ENCODE data around the gene GIMAP8. TPM values are rescaled to one million over a fixed set of nuclear protein-coding genes. Genes with fewer than 3 reads are reported as not detected.

GIMAP8 gene
- total RNA-seq, 2 donors from 2014 or later: 0.99 to 5.4 TPM

DNA sequence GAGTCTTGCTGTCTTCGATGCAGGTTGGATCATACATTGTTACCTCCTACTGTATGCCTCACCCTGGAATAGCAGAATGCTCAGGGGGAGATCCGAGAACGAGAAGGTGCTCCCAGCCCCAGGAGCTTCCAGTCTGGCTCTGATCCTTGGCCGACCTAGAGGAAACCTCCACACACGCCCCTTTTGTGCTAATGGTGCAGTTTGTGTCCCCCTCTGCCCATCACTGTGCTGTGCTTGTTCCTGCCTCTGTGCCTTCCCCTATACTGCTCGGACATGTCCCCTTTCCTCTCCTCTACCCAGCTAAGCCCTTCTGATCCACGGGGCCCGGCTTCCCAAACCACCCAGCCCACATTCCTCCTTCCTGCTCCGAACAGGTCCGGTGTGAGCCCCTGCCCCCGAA, 38.8 kb upstream of the GIMAP8 start:
- TF ChIP-seq POLR2A (IDR thresholded peaks at IDR 0.05): no peak
- TF ChIP-seq, protein P1, sequence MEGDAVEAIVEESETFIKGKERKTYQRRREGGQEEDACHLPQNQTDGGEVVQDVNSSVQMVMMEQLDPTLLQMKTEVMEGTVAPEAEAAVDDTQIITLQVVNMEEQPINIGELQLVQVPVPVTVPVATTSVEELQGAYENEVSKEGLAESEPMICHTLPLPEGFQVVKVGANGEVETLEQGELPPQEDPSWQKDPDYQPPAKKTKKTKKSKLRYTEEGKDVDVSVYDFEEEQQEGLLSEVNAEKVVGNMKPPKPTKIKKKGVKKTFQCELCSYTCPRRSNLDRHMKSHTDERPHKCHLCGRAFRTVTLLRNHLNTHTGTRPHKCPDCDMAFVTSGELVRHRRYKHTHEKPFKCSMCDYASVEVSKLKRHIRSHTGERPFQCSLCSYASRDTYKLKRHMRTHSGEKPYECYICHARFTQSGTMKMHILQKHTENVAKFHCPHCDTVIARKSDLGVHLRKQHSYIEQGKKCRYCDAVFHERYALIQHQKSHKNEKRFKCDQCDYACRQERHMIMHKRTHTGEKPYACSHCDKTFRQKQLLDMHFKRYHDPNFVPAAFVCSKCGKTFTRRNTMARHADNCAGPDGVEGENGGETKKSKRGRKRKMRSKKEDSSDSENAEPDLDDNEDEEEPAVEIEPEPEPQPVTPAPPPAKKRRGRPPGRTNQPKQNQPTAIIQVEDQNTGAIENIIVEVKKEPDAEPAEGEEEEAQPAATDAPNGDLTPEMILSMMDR (IDR thresholded peaks at IDR 0.05): no peak
- Histone ChIP-seq H3K27ac (no peak overlapping the region), H3K27me3 (no peaks in the 10 kb centered on the region)

GRCh38 chr7:150412016-150412415, 38.4 kb upstream of the GIMAP8 start:
- 88 to 96% methylated on average over 5 to 11 of the region's 11 CpGs for WGBS, 2 donors
- TF ChIP-seq, protein P1 (IDR thresholded peaks at IDR 0.05): no peak
- TF ChIP-seq POLR2A (IDR thresholded peaks at IDR 0.05): no peak
- ATAC-seq (no peak), DNase-seq (no peak)
- Histone ChIP-seq H3K4me3 (no peak overlapping the region), H3K27me3 (no peaks in the 10 kb centered on the region), H3K9me3 (no peaks in the 10 kb centered on the region), H3K27ac (no peak overlapping the region), H3K4me1 (peaks cover 8% of the 10 kb centered on the region), H3K36me3 (replicated peaks in 1 of 2; ENCODE audit: insufficient read depth in 1 of 2, low read depth in 2 of 2) (no peaks in the 10 kb centered on the region)
- intact Hi-C loops (cut with DNase I): no loop called here

More for the DNA sequence above, 38.8 kb upstream of the GIMAP8 start:
- H3K9me3 ChIP-seq: no peaks in the 10 kb centered on the region
- H3K36me3 ChIP-seq (replicated peaks in 1 of 2; ENCODE audit: insufficient read depth in 1 of 2, low read depth in 2 of 2): no peaks in the 10 kb centered on the region
- no peak overlapping the region for H3K4me3 ChIP-seq
- no peak for ATAC-seq
- WGBS, 2 donors: 77 to 86% methylated on average over 9 to 11 of the region's 11 CpGs
- intact Hi-C loops (cut with DNase I): no loop called here
- H3K4me1 ChIP-seq: peaks cover 12% of the 10 kb centered on the region
- DNase-seq: no peak

GRCh38 chr7:150412518-150413488, 37.6 kb upstream of the GIMAP8 start:
- DNase-seq (peak in 1 of 4 donors; percentile 4), ATAC-seq (no peak)
- Histone ChIP-seq H3K27ac (no peak overlapping the region), H3K4me3 (no peak overlapping the region), H3K9me3 (no peaks in the 10 kb centered on the region), H3K36me3 (replicated peaks in 1 of 2; ENCODE audit: insufficient read depth in 1 of 2, low read depth in 2 of 2) (no peaks in the 10 kb centered on the region), H3K4me1 (peaks cover under 1% of the 10 kb centered on the region), H3K27me3 (no peaks in the 10 kb centered on the region)
- intact Hi-C loops (cut with DNase I): no loop called here
- 80 to 85% methylated on average over 27 to 37 of the region's 37 CpGs for WGBS, 2 donors
- TF ChIP-seq, protein P1 (IDR thresholded peaks at IDR 0.05): no peak
- TF ChIP-seq POLR2A (IDR thresholded peaks at IDR 0.05): no peak

DNA sequence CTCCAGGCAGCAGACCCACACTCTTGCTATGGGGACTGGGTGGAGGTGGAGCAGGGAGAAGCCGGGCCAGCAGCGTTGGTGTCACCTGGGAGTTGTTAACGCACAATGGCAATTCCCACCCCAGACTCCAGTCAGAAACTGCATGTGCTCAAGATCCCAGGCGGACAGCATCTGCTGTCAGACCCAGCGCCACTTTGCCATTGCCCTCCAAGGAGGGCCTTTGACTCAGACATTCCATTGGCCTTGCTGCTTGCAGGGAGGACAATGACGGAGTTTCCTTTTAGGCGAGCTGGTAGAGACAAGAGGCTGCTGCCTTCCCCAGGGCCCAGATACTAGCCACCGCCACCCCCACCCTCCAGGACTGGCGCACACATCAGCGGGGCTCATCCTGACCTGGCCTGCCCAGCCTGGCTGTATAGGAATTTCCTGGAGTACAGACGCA, 36.8 kb upstream of the GIMAP8 start:
- Histone ChIP-seq H3K4me1 (no peaks in the 10 kb centered on the region), H3K27me3 (no peaks in the 10 kb centered on the region), H3K36me3 (replicated peaks in 1 of 2; ENCODE audit: insufficient read depth in 1 of 2, low read depth in 2 of 2) (no peaks in the 10 kb centered on the region), H3K4me3 (no peak overlapping the region), H3K9me3 (no peaks in the 10 kb centered on the region), H3K27ac (no peak overlapping the region)
- TF ChIP-seq, protein P1 (IDR thresholded peaks at IDR 0.05): no peak
- TF ChIP-seq POLR2A (IDR thresholded peaks at IDR 0.05): no peak
- 85 to 95% methylated on average over 11 of the region's 11 CpGs for WGBS, 2 donors
- intact Hi-C loops (cut with DNase I): no loop called here
- DNase-seq (no peak), ATAC-seq (no peak)
